Measurements from ENCODE around the gene BAZ1A. TPM values are rescaled to one million over a fixed set of nuclear protein-coding genes. Genes with fewer than 3 reads are reported as not detected.

BAZ1A gene
- total and polyA plus RNA-seq, 9 of the 15 experiments (the other 6 are each of a cell fraction or from before 2014, with no cell fraction given) = 22.0 to 71.2 (median 39.1) TPM

GRCh38 chr14:34721129-34721528 lies 154.0 kb downstream of the BAZ1A start:
- Histone ChIP-seq H3K79me2 (ENCODE audit: control insufficient read depth, insufficient read depth, low read length) (no peaks in the 10 kb centered on the region), H3K9me3 (replicated peaks; ENCODE audit: control insufficient read depth, insufficient read depth, low read depth, low read length) (no peaks in the 10 kb centered on the region), H3K27ac (ENCODE audit: extremely low read depth, low read depth, low read length) (no peak overlapping the region), H3K9me1 (ENCODE audit: control insufficient read depth, insufficient read depth, low read length) (no peaks in the 10 kb centered on the region), H3K9ac (ENCODE audit: insufficient read depth in 1 of 2, low read depth in 2 of 2, low read length in 2 of 2) (no peak overlapping the region), H3K4me2 (ENCODE audit: insufficient read depth, low read length) (no peak overlapping the region), H2AFZ (ENCODE audit: low read depth, low read length) (no peak overlapping the region), H3K4me3 (no peak overlapping the region), H4K20me1 (replicated peaks; ENCODE audit: control insufficient read depth, insufficient read depth, low read length) (no peaks in the 10 kb centered on the region), H3K36me3 (ENCODE audit: control insufficient read depth, insufficient read depth, low read length) (no peaks in the 10 kb centered on the region), H3K4me1 (replicated peaks in 1 of 2; ENCODE audit: control insufficient read depth in 2 of 2, insufficient read depth in 2 of 2, low read length in 2 of 2) (0 out of 5 replicates have a peak, but pooled peaks cover 0 to 2% of the 10 kb centered on the region in 2 experiments), H3K27me3 (ENCODE audit: control insufficient read depth in 2 of 2, insufficient read depth in 2 of 2, low read length in 2 of 2) (no peaks in the 10 kb centered on the region)
- TF ChIP-seq SNRNP70 (optimal IDR thresholded peaks at IDR 0.05; ENCODE audit: low read depth, low read length) (no peak), ZNF24 (IDR thresholded peaks at IDR 0.05) (no peak), FOXA3 (CRISPR knock-in tag; conservative IDR thresholded peaks at IDR 0.05 in 1 of 2, IDR thresholded peaks at IDR 0.05 in 1 of 2) (no peak), PYGO2 (tag; IDR thresholded peaks at IDR 0.05) (no peak), NFE2 (IDR thresholded peaks at IDR 0.05; ENCODE audit: low read depth) (no peak), TAF9B (IDR thresholded peaks at IDR 0.05; ENCODE audit: partially characterized antibody) (no peak), TEAD4 (IDR thresholded peaks at IDR 0.05; ENCODE audit: low read length) (no peak), TEAD4 (CRISPR knock-in tag; IDR thresholded peaks at IDR 0.05; ENCODE audit: borderline replicate concordance) (no peak), DIDO1 (tag; IDR thresholded peaks at IDR 0.05; ENCODE audit: low read depth) (no peak)
- TF ChIP-seq, protein P1, sequence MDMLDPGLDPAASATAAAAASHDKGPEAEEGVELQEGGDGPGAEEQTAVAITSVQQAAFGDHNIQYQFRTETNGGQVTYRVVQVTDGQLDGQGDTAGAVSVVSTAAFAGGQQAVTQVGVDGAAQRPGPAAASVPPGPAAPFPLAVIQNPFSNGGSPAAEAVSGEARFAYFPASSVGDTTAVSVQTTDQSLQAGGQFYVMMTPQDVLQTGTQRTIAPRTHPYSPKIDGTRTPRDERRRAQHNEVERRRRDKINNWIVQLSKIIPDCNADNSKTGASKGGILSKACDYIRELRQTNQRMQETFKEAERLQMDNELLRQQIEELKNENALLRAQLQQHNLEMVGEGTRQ (CRISPR knock-in tag; IDR thresholded peaks at IDR 0.05) = no peak
- ChIA-PET POLR2A (no interaction called here), CTCF (ENCODE audit: low intra/inter-chr PET ratio) (interaction anchor here (3.8 kb wide), 1 partner anchor 48 kb away, joined by 20 read pairs; no protein-coding TSS in a partner anchor)
- intact Hi-C loops (cut with micrococcal nuclease) (no loop called here), in situ Hi-C loops (cut with MboI) (no loop called here)
- no peak for FAIRE-seq
- DNase-seq (ENCODE audit: extremely low read depth in 1 of 4, low spot score in 3 of 4) = no peak
- ATAC-seq = no peak
- BruUV-seq (replicated peaks) = no TSS peak
- WGBS (ENCODE audit: insufficient coverage, low coverage, missing lambda C conversion rate) = 6% methylated on average over 2 of the region's 2 CpGs
